ENCODE results near the gene ETS1.

ETS1 gene

DNA sequence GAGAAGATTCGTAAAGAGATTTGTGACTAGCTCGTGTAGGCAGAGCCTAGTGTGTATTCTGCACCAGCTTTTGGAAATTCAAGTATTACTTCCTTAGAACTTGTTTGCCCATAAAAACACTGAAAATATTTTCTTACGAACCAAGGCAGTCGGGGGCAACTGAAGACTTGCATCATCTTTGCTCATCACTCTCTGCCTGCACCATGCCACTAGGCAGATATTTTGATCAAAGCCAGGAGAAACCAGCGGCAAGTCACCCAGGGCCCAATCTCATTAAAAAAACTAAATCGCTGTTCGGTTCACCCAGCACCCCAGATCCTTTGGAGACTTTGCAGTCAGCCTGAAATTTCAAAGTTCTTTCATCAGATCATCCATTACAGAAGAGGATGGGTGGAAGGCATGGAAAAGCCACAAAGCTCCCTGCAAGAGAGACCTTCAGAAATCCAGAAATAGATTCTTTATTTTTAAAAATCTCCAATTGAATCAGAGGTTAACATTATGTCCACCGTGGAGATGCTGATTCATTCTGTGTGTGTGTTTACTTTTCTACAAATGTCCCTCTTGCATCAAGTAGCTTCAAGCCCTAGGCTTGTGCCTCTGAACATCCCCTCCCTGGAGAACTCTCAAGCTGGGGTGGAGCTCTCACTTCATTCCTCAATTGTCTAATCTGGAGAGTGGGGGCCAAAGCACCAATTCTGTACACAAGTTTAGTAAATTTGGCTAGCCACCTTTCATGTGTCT is 78.4 kb downstream of the ETS1 start:
- DNase-seq (ENCODE audit: low spot score): no peak
- H3K4me3 ChIP-seq: no peak overlapping the region
- TF ChIP-seq, protein P1, sequence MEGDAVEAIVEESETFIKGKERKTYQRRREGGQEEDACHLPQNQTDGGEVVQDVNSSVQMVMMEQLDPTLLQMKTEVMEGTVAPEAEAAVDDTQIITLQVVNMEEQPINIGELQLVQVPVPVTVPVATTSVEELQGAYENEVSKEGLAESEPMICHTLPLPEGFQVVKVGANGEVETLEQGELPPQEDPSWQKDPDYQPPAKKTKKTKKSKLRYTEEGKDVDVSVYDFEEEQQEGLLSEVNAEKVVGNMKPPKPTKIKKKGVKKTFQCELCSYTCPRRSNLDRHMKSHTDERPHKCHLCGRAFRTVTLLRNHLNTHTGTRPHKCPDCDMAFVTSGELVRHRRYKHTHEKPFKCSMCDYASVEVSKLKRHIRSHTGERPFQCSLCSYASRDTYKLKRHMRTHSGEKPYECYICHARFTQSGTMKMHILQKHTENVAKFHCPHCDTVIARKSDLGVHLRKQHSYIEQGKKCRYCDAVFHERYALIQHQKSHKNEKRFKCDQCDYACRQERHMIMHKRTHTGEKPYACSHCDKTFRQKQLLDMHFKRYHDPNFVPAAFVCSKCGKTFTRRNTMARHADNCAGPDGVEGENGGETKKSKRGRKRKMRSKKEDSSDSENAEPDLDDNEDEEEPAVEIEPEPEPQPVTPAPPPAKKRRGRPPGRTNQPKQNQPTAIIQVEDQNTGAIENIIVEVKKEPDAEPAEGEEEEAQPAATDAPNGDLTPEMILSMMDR (IDR thresholded peaks at IDR 0.05): no peak
- H3K27ac ChIP-seq: no peak overlapping the region

- peak overlapping the region; percentile 82 to 91 for H3K27ac ChIP-seq
- H3K4me3 ChIP-seq: peak overlapping the region; percentile 63
- DNase-seq (ENCODE audit: low spot score): no peak
- TF ChIP-seq, protein P1 (IDR thresholded peaks at IDR 0.05): no peak
Observed at GRCh38 chr11:128507936-128508335, 79.4 kb downstream of the ETS1 start.

- peak overlapping the region; percentile 82 to 91 for H3K27ac ChIP-seq
- TF ChIP-seq, protein P1 (IDR thresholded peaks at IDR 0.05): no peak
- peak; percentile 93 for DNase-seq (ENCODE audit: low spot score)
- H3K4me3 ChIP-seq: peak overlapping the region; percentile 63
Observed at GRCh38 chr11:128506999-128507611, 80.3 kb downstream of the ETS1 start.

GRCh38 chr11:128506356-128506755 is 81.0 kb downstream of the ETS1 start:
- Histone ChIP-seq H3K27ac (peak overlapping the region; percentile 82 to 91), H3K4me3 (peak overlapping the region; percentile 63)
- no peak for DNase-seq (ENCODE audit: low spot score)
- TF ChIP-seq, protein P1 (IDR thresholded peaks at IDR 0.05): no peak

- DNase-seq (ENCODE audit: low spot score): no peak
- peak overlapping the region in 1 of 2 donors; percentile 66 for H3K27ac ChIP-seq
- H3K4me3 ChIP-seq: no peak overlapping the region
- TF ChIP-seq, protein P1 (IDR thresholded peaks at IDR 0.05): no peak
Observed at GRCh38 chr11:128505449-128506065, 81.8 kb downstream of the ETS1 start.

- peak overlapping the region; percentile 34 to 66 for H3K27ac ChIP-seq
- TF ChIP-seq, protein P1 (IDR thresholded peaks at IDR 0.05): no peak
- no peak overlapping the region for H3K4me3 ChIP-seq
- DNase-seq (ENCODE audit: low spot score): no peak
Observed at GRCh38 chr11:128504486-128504885, 82.9 kb downstream of the ETS1 start.

All from coronary artery (tissue), 2 donors.